Ishikawa (cell line): ENCODE results near the gene GLRX5.

ENCODE experiments used
- EGR1 ChIP-seq: IDR thresholded peaks from 2 replicates; pipeline ENCODE4 v1.6.1; 2012
- FOXM1 ChIP-seq: IDR thresholded peaks from 2 replicates; pipeline ENCODE4 v1.6.1; 2012; ENCODE audit warnings: low read depth, borderline replicate concordance

- no peak for TF ChIP-seq FOXM1
- TF ChIP-seq EGR1: no peak
Measured at GRCh38 chr14:95491936-95492608, 42.8 kb upstream of the GLRX5 start.
